NCI-H187 (cell line): ENCODE data around the gene ANKRD37.

Experiments used
- DNase-seq, 2 experiments: peaks; one replicate each; lab custom pipeline; 2025; lab: John Stamatoyannopoulos, UW

Gene ANKRD37

GRCh38 chr4:185424905-185425646, 28.4 kb downstream of the ANKRD37 start:
- no peak for DNase-seq

GRCh38 chr4:185425647-185426352, 29.2 kb downstream of the ANKRD37 start, which contains the start of gene UFSP2:
UFSP2 (minus strand) TSS chr4:185425964; CDS start chr4:185425868, 96 bp downstream.
- DNase-seq: peak; percentile 44 to 84

GRCh38 chr4:185426960-185427688, 30.5 kb downstream of the ANKRD37 start:
- DNase-seq: no peak

GRCh38 chr4:185429660-185430059, 33.0 kb downstream of the ANKRD37 start:
- DNase-seq: no peak

GRCh38 chr4:185435466-185435865, 38.8 kb downstream of the ANKRD37 start:
- DNase-seq: no peak

GRCh38 chr4:185437809-185438208, 41.2 kb downstream of the ANKRD37 start:
- DNase-seq: no peak

- DNase-seq: no peak
These were observed 44.8 kb downstream of the ANKRD37 start for GRCh38 chr4:185441479-185441878.

- no peak for DNase-seq
These were observed 48.6 kb downstream of the ANKRD37 start for GRCh38 chr4:185445209-185445608.
